DOHH2 (cell line): ENCODE data around the gene GLI3.

ENCODE experiments used
- CTCF ChIP-seq: fragments of 200-600 bp; sonication (generic); IDR thresholded peaks from one replicate; pipeline ENCODE4 v1.5.1; 2014; ENCODE audit warnings: antibody characterized with exemption, mild to moderate bottlenecking, low read depth, low read length; ENCODE audit not compliant: poor library complexity, severe bottlenecking
- EZH2phosphoT487 ChIP-seq: fragments of 200-600 bp; sonication (generic); IDR thresholded peaks from 2 replicates; pipeline ENCODE4 v1.6.1; 2017; ENCODE audit warnings: borderline replicate concordance, mild to moderate bottlenecking, antibody characterized with exemption, low read length, moderate library complexity, mixed read lengths

DNA sequence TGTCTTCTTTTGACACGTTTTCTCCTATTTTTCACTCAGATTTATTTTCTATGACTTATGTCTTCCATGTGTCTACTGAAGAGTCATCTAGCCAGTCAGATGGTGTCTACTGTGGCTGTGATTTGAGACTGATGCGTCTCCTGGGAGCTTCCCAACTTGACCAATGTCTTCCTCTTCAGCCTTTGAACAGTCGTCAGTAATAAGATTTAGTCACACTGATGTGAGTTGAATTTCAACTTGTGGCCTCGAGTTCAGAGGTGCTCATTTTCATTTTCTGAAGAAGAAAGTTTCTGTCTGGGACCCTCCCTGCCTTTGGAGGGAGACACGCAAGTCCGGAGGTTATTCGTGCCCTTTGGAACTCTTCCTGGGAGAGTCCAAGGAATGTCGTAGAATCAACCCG is 312.2 kb downstream of the GLI3 start:
- TF ChIP-seq CTCF (no peak), EZH2phosphoT487 (no peak)
